ENCODE measurements around the gene MVD.
A peak's percentile ranks its signal among the peaks of the same experiment; 100 is the strongest.
"Not testable (repeated sequence)": the region's sequence is repeated elsewhere in the genome, so short reads cannot be mapped to it uniquely, and the experiment has no call there.

Gene MVD

DNA sequence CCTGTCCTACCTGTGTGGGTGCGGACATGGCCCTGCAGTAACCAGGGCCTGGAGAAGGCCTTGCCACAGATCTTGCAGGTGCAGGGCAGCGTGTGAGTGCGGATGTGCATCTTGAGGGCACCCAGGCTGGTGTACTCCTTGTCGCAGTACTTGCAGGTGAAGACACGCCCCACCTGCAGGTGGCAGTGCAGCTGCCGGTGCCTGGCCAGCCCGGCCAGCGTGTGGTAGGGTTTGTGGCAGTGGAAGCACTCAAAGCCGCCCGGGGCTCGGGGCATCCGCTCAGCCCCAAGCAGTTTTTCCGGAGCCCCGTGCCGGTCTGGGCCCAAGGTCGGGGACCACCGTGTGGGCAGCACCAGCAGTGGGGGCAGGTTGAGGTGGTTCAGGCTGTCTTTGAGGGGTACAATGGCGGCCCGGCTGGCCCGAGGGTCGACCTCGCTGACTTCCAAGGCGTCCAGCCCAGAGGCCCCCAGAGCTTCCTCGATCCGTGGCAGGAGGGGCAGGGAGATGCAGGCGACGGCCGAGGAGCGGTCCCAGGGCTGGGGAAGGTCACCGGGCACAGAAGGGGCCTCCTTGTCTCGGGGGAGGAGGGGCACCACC is 18.3 kb upstream of the MVD start:
- peak; percentile 67 for DNase-seq

DNA sequence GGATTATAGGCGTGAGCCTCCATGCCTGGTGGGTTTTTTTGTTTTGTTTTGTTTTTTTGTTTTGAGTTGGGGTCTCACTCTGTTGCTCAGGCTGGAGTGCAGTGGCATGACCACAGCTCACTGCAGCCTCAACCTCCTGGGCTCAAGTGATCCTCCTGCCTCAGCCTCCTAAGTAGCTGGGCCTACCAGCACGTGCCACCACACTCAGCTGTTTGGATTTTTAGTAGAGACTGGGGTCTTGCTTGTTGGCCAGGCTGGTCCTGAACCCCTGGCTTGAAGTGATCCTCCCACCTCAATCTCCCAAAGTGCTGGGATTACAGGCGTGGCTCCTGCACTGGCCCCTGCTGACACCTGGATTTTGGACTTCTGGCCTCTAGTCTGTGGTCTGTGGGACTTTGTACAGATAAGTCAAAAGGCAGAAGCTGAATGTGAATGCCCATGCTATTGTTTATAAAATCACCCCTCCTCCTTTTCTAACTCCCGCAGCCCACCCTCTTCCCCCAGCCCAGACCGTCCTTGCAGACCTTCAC is 17.7 kb upstream of the MVD start:
- no peak for DNase-seq

DNA sequence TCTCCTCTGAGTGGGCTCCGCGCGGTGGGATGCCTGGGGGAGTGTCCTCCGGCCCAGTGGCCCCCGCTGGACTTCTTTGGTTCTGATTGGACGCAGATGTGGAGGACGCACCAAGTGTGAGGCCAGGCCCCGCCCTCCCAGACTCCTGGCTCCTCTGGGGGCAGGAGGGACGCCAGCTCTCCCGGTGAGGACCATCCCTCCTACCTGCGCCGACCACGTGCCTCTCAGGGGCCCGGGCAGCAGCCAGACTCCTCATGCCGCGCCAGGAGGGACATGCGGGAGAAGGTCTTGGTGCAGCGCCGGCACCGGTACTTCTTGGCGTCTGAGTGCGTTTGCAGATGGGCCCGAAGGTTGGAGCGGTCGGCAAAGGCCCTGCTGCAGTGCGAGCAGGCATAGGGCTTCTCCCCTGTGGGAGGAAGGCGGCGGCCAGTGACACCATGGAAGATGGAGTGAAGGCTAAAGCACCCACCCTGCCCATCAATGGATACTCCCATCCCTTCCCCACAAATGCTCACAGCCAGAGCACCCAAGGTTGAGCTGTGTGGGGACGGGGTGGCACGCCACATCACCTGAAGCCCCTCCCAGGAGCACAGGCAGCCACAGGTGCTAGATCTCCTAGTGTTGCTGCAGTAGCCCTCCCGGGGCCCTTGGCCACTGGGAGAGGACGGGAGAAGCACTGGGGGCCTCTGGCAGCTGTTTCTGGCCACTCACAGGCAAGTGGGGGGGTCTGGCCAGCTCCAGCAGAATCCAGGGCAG is 15.5 kb upstream of the MVD start:
- no peak for DNase-seq

DNA sequence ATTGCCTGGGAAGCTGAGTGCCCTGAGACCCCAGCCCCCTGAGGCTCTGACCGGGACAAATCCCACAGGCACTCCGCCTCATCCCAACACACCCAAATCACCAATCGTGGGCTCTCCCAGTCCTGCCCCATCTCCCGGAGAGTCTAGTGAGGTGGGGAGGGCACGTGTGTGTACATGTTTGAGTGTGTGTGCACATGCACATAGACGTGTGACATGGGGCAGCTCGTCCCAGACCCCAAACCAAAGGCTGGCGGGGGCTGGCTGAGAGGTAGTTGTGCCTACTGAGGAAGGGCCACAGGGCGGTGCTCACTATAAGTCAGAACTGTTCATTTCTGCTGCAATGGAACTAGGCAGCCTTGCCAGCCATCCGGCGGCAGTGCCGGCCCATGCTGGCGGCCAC is 14.8 kb upstream of the MVD start:
- no peak for DNase-seq

DNA sequence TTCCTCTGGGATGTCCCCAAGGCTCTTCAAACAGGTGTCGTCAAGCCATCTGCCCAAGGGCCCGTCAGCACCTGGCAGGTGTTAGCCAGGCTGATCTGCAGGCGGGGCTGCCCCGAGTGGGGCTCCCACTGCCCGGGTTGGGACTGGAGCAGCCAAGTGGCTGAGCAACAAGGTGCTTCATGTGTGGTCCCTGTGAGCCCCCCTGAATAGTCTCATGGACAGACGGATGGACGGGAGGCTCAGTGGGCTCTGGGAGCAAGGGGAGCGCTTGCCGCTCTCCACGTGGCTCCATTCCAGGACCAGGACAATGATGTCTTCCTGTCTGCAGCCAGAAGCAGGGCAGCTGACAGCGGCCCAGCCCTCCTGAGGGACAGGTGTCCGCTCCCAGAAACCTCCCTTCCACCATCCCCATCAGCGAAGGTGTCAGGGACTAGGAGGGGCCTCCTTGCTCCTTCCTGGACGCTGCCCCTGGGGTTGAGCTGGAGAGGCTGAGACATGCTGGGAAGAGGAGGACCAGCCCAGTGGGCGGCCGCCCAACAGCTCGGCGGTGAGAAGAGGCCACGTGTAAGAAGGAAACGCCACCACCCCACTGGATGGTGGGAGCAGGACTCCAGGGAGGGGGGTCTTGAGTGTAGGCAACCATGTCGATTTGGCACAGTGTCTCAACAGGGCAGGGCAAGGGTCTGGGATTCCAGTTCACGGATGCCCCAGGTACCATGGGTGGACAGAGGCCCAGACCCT is 13.8 kb upstream of the MVD start:
- DNase-seq = no peak

DNA sequence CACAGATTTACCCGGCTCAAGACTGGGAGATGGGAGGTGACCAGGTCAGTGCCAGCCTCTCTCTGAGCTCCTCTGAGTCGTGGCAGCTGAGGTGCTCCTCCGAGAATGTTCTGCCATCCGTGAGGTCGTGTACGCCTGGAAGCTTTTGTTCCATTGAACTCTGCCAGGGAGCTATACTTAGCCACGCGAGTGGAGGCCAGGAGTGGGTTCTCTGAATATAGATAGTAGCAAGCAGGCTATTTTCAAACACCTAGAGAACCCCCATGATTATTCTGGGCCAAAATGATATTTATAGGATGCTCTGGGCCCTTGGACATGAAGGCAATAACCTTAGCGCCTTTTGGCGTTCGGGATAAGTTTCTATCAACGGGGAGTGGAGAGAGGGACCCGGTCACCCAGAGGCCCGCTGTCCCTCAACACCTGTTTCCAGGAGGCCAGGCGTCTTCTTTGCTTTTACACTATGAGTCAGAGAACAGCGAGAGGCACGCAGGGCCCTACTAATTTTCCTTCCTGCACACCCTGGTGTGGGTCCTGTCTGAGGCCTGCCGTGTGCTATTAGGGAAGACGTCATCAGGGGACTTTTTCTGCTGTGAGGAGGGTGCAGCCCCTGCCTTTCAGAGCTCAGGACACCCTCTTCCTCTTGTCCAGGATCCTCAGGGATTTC is 11.0 kb upstream of the MVD start:
- no peak for DNase-seq

DNA sequence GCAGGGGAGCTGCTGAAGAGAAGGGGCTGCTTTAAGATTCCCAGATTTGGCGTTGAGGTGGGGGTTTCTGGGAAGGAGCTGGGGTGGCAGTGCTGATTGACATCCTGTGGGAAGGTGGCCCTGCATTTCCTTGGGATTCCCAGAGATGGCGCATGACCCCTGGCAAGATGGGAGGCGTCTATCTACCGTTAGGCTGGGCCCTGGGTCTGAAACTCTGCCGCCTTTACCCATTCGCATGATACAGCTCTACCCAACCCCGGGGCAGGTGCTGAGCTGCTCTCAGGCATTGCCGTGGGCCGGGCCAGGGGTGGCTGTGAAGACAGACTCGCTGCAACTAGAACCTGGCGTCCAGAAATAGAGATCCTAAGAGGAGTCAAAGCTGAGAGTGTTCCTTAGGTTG is 9.9 kb upstream of the MVD start:
- no peak for DNase-seq

DNA sequence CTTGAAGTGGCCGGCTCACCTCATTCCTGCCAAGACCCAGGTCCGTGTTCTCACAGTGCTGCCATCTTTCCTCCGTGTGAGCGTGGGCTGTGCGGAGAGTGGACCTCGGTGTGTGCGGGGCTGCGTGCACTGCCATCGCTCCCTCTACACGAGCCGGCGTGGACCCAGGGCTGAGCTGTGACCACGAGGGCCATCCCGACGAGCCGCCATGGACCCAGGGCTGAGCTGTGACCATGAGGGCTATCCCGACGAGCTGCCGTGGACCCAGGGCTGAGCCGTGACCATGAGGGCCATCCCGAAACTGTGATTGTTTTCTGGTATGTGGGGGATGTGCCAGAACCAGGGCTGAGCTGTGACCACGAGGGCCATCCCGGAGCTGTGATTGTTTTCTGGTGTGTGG is 8.9 kb upstream of the MVD start:
- no peak for DNase-seq

DNA sequence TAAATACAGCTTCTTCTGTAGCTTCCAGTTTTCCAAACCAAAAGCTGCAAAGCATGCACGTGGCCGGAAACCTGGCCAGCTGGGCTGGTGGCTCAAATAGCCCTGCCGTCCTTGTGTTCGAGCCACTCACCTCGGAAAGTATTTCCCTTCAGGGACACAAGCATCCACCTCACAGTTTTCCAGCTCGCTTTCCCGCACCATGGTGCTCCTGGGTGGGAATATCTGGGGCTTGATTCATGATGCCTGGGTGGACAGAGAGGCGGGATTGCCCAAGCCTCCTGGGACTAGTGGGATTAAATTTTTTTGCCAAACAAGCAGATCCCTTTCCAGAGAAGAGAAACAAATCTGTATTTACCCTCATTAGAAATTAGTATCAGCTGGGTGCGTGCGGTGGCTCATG is 7.1 kb upstream of the MVD start:
- no peak for DNase-seq

DNA sequence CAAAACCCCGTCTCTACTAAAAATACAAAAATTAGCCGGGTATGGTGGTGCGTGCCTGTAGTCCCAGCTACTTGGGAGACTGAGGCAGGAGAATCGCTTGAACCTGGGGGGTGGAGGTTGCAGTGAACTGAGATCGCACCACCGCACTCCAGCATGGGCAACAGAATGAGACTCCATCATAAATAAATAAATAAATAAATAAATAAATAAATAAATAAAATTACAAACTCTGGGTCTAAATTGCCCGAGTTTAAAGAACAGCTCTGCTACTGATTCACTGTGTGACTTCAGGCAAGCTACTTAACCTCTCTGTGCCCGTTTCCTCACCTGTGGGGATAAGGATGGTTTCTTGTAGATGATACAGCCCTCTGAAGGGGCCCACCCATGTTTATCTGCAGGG is 6.6 kb upstream of the MVD start:
- not testable (repeated sequence) for DNase-seq

DNA sequence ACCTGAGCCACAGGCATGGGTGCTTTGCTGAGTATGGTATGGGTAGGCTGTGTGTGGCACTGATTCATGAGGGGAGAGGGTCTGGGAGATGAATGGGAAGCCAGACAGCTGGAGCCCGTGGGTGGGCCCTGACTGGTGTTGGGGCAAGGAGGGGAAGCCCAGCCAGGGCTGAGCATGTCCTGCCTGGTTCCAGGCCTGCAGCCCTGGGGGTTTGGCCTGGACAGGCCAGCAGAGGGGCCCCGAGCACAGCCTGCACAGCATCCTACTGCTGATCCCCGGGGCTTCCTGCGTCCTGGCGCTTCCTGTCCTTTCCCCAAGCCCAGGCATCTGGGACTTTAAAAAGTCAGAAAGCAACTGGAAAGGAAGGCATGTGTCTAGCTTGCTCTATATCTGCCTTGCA is 4.6 kb upstream of the MVD start:
- DNase-seq = no peak

DNA sequence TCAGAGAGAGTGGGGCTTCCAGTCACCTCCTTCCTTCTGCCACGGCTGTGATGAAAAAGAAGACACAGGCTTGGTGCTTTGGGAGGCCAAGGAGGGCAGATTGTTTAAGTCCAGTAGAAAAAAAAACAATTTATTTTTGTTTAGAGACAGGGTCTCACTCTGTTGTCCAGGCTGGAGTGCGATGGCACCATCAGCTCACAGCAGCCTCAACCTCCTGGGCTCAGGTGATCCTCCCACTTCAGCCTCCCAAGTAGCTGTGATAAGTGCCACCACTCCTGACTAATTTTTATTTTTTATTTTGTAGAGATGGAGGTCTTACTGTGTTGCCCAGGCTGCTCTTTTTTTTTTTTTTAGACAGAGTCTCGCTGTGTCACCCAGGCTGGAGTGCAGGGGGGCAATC is 2.7 kb upstream of the MVD start:
- DNase-seq = no peak

DNA sequence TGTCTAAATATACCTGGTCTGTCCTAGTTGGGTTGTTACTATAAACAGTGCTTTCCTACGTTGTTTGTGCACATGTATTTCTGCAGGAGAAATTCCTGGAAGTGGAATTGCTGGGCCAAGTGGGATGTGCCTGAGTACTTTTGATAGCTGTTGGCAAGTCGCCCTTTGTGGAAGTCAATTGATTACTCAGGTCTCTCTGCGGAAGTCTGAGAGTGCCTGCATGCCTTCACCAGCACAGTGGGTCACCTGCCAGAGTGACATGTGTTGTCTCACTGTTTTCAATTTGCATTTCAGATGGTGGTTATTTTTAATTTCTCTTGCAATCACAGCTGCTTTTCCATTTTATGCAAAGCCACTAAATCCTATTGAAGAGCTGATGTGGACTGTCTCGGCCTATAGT is 2.3 kb upstream of the MVD start:
- DNase-seq = no peak

DNA sequence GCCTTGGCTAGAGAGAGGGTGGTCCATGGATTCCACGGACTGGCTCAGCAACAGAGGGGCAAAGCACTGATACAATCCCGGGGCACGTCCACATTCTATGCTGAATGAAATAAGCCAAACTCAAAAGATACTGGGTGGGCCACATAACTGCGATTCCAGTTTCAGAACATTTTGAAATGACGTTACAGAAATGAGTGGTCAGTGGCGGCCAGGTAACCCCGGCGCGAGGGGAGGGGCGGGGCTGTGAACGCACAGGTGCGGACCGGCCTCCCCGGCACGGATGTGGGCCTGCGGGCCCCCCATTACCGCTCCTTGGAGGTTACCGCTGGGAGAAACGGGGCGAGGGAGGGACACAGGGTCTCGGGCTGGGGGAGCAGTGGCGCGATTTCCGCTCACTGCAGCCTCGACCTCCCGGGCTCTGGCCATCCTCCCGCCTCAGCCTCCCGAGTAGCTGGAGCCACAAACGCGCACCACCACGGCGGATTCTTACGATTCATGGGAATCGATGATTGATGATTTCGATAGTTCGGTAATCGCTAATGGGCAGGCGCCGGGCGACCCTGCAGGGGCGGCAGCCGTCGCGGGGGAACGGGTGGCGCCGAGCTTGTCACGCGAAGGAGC is 559 bp downstream of the MVD start:
- DNase-seq = no peak

DNA sequence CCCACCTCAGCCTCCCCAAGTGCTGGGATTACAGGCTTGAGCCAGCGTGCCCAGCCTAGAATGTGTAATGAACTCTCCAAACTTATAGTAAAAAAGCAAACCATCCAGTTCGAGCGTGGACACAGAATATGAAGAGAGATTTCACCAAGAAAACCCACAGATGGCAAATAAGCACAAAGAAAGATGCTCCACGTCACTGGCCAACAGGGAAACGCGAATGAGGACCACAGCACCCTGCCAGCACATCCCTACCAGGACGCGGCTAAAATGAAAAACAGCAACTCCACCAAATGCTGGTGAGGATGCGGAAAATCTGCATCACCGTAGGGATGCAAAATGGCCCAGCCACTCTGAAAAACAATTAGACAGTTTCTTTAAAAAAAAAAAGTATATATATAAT is 1.4 kb downstream of the MVD start:
- no peak for DNase-seq

DNA sequence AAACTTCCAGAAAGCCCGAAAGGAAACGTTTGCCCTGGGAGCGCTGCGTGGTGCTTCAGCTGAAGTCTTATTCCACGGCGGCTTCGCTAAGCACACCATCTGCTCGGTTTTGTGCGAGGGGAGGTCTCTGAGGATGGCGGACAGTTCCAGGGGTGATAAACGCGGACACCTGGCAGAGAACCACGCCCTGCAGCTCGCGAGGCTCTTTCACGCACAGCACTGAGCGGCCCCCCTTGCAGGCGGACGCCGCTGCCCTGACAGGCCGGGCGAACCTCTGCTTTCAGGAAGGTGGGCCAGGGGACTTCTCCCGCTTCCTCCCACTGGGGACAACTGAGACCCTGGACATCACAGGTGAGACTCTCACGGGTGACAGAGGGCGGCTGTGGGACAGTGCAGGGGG is 3.7 kb downstream of the MVD start:
- no peak for DNase-seq

DNA sequence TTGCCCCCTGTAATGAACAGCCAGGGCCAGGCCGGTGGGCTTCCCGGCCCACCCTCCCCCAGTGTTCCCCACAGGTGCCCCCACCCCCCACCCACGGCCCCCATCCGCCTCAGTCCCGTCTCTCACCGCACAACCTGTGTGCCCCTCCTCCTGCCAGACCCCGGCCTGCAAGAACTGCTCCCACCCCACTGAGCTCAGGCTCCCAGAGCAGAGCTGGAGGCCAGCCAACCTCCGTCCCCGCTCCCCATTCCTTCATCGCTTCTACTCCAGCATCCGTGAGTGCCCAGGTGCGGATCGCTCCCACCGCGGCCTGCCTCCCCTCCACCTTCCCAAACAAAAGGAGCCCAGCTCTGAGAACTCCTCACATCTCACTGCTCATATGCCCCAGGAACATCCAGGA is 4.2 kb downstream of the MVD start:
- no peak for DNase-seq

DNA sequence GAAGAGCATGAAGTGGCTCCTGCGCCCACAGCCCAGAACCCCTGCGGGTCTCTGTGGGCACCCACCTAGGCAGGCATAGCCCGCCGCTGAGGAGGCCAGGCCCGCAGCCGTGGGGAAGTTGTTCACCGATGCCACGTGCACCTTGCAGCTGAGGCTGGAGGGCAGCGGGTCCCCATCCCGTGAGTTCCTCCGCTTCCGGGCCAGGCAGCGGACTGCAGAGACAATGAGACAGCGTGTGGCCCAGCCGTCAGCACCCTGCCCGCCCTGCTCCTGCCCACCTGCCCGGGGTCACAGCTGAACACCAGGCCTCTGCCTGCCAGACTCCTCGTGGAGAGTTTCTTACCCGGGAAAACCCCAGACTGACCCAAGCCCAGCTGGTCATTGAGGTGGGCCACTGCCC is 5.5 kb downstream of the MVD start:
- no peak for DNase-seq

DNA sequence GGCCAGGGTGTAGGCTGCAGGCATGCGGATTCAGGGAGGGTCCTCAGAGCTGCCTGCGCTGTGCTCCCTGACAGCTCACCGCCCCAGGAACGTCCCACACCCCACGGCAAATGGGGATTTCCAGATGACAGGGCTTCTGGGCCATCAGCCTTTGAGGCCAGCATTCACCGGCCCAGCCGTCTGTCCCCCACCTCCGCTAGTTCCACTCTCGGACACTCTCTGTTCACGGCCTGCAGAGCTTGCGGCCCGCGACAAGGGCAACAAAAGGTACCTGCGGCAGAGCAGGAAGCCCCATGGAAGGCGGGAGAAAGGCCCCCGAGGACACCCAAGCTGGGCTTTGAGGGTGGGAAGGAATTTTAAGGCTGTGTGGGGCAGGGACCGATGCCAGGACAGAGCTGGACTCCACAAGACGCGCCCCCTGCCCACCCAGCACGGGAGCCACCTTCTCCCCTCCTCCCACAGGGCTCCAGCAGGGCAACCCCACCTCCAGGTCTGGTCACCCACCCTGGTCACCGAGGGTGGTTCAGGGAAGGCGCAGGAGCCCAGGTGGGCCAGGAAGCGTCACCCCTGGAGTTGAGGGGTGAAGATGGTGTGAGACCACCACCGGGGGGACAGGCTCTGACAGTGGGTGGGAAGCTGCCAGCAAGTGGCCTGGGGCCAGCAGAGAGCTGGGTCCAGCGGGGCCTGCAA is 6.5 kb downstream of the MVD start:
- DNase-seq = no peak

DNA sequence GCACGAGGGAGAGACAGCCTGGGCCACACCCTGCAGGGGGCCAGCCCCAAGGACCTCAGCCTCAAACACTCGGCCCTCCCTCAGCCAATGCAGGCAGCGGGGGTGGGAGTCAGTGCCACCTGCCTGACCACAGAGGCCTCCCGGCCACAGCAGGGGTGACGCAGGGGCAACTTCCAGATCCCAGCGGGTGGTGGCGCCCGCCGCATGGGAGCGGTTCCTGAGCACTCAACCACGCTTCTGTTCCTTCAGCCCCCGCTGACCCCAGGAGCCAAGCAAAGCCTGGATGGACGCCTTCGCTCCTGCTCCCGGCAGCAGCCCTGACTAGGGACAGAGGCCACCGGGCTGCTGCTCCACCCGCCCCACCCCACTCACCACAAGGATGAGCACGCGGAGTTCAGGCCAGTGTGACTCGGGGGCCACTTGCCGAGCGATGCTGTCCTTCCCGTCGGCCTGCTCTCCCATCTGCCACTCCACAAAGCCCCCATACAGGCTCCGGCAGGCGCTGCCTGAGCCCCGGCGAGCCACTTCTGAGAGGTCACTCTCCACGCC is 7.1 kb downstream of the MVD start:
- DNase-seq = no peak

DNA sequence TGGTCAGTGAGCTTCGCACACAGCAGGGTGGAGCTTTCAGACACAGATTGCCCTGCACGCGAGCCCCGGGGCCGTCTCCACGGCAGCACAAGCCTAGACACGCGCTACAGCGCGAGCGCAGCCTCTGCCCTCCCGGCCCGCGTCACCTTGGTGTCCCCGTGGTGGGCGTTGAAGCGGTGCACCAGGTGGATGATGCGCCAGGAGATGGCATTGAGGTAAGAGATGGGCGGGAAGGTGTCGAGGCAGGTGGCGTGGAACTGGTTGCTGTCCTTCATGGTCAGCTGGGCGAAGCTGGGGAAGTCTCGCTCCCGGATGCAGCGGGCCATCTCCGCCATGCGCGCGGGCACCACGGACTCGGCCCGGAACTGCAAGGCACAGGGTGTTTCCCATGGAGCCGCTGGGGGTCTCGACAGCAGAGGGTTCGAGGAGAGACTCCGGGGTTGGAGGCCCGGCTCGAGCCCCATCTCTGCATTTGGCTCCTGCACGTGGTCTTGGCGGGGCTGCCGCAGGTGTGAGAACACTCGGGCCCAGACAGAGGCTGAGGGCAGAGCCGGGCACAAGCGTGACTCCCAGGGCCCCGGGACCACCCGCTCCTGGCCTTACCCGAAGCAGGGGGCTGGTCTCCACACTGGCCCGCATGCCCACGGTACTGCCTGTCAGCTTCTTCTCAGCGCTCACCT is 7.7 kb downstream of the MVD start:
- DNase-seq = no peak
